IMR-90 (cell line): ENCODE measurements around the gene PCYOX1L. TPM values are rescaled to one million over a fixed set of nuclear protein-coding genes. Genes with fewer than 3 reads are reported as not detected.
A peak's percentile ranks its signal among the peaks of the same experiment; 100 is the strongest.

Experiments
- ATAC-seq: fragments of 200-7000 bp; cut with Tn5 transposase; 2 replicates; pipeline ENCODE4 v1.9.1; 2020; ENCODE audit warnings: low read depth, mild to moderate bottlenecking, moderate library complexity
- BruUV-seq: library from RNA; stranded (reverse); fragments of 400-500 nt; replicated peaks from 2 replicates; lab custom pipeline; 2021; lab: Mats Ljungman, UMichigan
- CTCF ChIA-PET: fragments of 300-600 bp; formaldehyde crosslinking; extraction: SDS; loops from one replicate; lab custom pipeline; 2021; ENCODE audit warnings: antibody characterized with exemption; lab: Yijun Ruan, JAX
- POLR2A ChIA-PET: fragments of 300-600 bp; sonication (Branson Sonifier 250); formaldehyde crosslinking; loops from one replicate; lab custom pipeline; 2022; ENCODE audit warnings: antibody characterized with exemption; ENCODE audit not compliant: unreplicated experiment; lab: Charles Lee
- DNase-seq: peaks from one replicate; pipeline ENCODE4 v3.0.0; 2013
- H2AFZ ChIP-seq: replicated peaks from 2 replicates; pipeline ENCODE3; 2013; ENCODE audit warnings: low read length, mild to moderate bottlenecking; ENCODE audit not compliant: poor library complexity
- H2AK5ac ChIP-seq: 2 replicates; pipeline ENCODE4 v1.6.1; 2013; ENCODE audit warnings: low read depth, low read length, inconsistent platforms
- H2AK9ac ChIP-seq: replicated peaks from 2 replicates; pipeline ENCODE3; 2013; ENCODE audit warnings: mild to moderate bottlenecking, low read depth, low read length, moderate library complexity; ENCODE audit not compliant: poor library complexity
- H2BK120ac ChIP-seq: 2 replicates; pipeline ENCODE4 v1.6.1; 2013; ENCODE audit warnings: low read depth, low read length, inconsistent platforms
- H2BK15ac ChIP-seq: 3 replicates; pipeline ENCODE4 v1.6.1; 2013; ENCODE audit warnings: low read depth, low read length, inconsistent platforms
- H2BK20ac ChIP-seq: 2 replicates; pipeline ENCODE4 v1.6.1; 2013; ENCODE audit warnings: low read depth, mild to moderate bottlenecking, inconsistent platforms, low read length, moderate library complexity
- H2BK5ac ChIP-seq: 2 replicates; pipeline ENCODE4 v1.6.1; 2013; ENCODE audit warnings: mild to moderate bottlenecking, low read depth, low read length, inconsistent platforms; ENCODE audit not compliant: poor library complexity, severe bottlenecking
- H3K14ac ChIP-seq: replicated peaks from 2 replicates; pipeline ENCODE4 v1.6.1; 2013; ENCODE audit warnings: low read depth, low read length, inconsistent platforms
- H3K18ac ChIP-seq: 2 replicates; pipeline ENCODE4 v1.6.1; 2013; ENCODE audit warnings: low read depth, low read length, control low read depth
- H3K23ac ChIP-seq: 2 replicates; pipeline ENCODE4 v1.6.1; 2013; ENCODE audit warnings: low read depth, low read length, inconsistent platforms
- H3K27ac ChIP-seq: 2 replicates; pipeline ENCODE4 v1.5.1; 2013; ENCODE audit warnings: mild to moderate bottlenecking, control low read depth, low read length; ENCODE audit not compliant: insufficient read depth
- H3K27me3 ChIP-seq: 2 replicates; pipeline ENCODE4 v1.6.1; 2013; ENCODE audit warnings: low read length; ENCODE audit not compliant: control insufficient read depth, insufficient read depth
- H3K36me3 ChIP-seq: 2 replicates; pipeline ENCODE4 v1.6.1; 2013; ENCODE audit warnings: low read length, mixed read lengths; ENCODE audit not compliant: control insufficient read depth, insufficient read depth
- H3K4ac ChIP-seq: 2 replicates; pipeline ENCODE4 v1.6.1; 2013; ENCODE audit warnings: low read depth, low read length, inconsistent platforms
- H3K4me1 ChIP-seq: 2 replicates; pipeline ENCODE4 v1.6.1; 2013; ENCODE audit warnings: low read length, mixed read lengths; ENCODE audit not compliant: control insufficient read depth, insufficient read depth
- H3K4me2 ChIP-seq: 2 replicates; pipeline ENCODE4 v1.6.1; 2013; ENCODE audit warnings: low read depth, mild to moderate bottlenecking, control low read depth, low read length, moderate library complexity
- H3K4me3 ChIP-seq: 2 replicates; pipeline ENCODE4 v1.5.1; 2013; ENCODE audit warnings: low read depth, mild to moderate bottlenecking, control low read depth, low read length, moderate library complexity; ENCODE audit not compliant: insufficient read depth
- H3K56ac ChIP-seq: 2 replicates; pipeline ENCODE4 v1.6.1; 2013; ENCODE audit warnings: low read length, inconsistent platforms; ENCODE audit not compliant: insufficient read depth; ENCODE audit errors: extremely low read depth
- H3K79me1 ChIP-seq, 2 experiments: 2 replicates each; pipeline ENCODE4 v1.6.1; 2013; ENCODE audit warnings: low read length in 2 of 2, inconsistent platforms in 1 of 2, low read depth in 1 of 2
- H3K9ac ChIP-seq: 2 replicates; pipeline ENCODE4 v1.6.1; 2013; ENCODE audit warnings: low read depth, low read length, control low read depth
- H3K9me1 ChIP-seq: 2 replicates; pipeline ENCODE4 v1.6.1; 2013; ENCODE audit warnings: low read length, inconsistent platforms; ENCODE audit not compliant: insufficient read depth
- H3K9me3 ChIP-seq: 2 replicates; pipeline ENCODE4 v1.6.1; 2013; ENCODE audit warnings: low read length; ENCODE audit not compliant: control insufficient read depth, insufficient read depth
- H4K20me1 ChIP-seq: 2 replicates; pipeline ENCODE4 v1.6.1; 2013; ENCODE audit warnings: low read length, inconsistent platforms; ENCODE audit not compliant: insufficient read depth
- H4K5ac ChIP-seq: 2 replicates; pipeline ENCODE4 v1.6.1; 2013; ENCODE audit warnings: mild to moderate bottlenecking, low read depth, low read length, control low read depth
- H4K8ac ChIP-seq, 2 experiments: 2 replicates each; pipeline ENCODE4 v1.6.1; 2013; ENCODE audit warnings: low read depth in 2 of 2, low read length in 2 of 2, control low read depth in 1 of 2, inconsistent platforms in 1 of 2
- H4K91ac ChIP-seq: 2 replicates; pipeline ENCODE4 v1.6.1; 2013; ENCODE audit warnings: low read depth, low read length, inconsistent platforms; ENCODE audit not compliant: insufficient read depth
- MAFK ChIP-seq: IDR thresholded peaks from 2 replicates; pipeline ENCODE4 v1.6.1; 2012; ENCODE audit warnings: low read depth, low read length, improper control_type of control experiment
- RAD21 ChIP-seq: IDR thresholded peaks from 2 replicates; pipeline ENCODE4 v1.6.1; 2012; ENCODE audit warnings: low read length, improper control_type of control experiment
- SMC3 ChIP-seq: fragments of 150-350 bp; IDR thresholded peaks from 2 replicates; pipeline ENCODE4 v1.6.1; 2016; ENCODE audit warnings: low read depth, mild to moderate bottlenecking, antibody characterized with exemption, low read length, moderate library complexity
- WGBS, 2 experiments: methylation state at CpG; one replicate each; pipeline versions ENCODE4 v1.1.5 to v1.1.7; 2013; ENCODE audit warnings: missing lambda C conversion rate in 2 of 2; ENCODE audit not compliant: insufficient read length in 1 of 2; ENCODE audit errors: extremely low coverage in 2 of 2; 5-methylcytosine and 5-hydroxymethylcytosine counted together
- dilution Hi-C: fragments of 300-500 bp; cut with HindIII; formaldehyde crosslinking; loops from one replicate; pipeline ENCODE4 v1.14.3; 2018; ENCODE audit warnings: low sequenced_read_pairs; ENCODE audit not compliant: unreplicated experiment
- in situ Hi-C: fragments of 300-500 bp; cut with MboI; formaldehyde crosslinking; loops from 3 replicates; pipeline ENCODE4 v1.14.3; 2019; ENCODE audit warnings: low sequenced_read_pairs, inconsistent platforms, mixed read lengths
- intact Hi-C: fragments of 100-400 bp; cut with micrococcal nuclease; formaldehyde crosslinking; loops from 2 replicates; pipeline ENCODE4 v1.10.0; 2022
- polyA plus RNA-seq, 3 experiments: library from polyadenylated mRNA; depleted of rRNA; stranded (reverse); fragments of >200 nt; gene quantifications; 2 replicates each; pipeline ENCODE4 v1.2.3, GENCODE V29; 2012; ENCODE audit warnings: low replicate concordance in 1 of 3
- total RNA-seq: library from RNA; depleted of rRNA; stranded (reverse); fragments of >200 nt; gene quantifications from 2 replicates; pipeline ENCODE4 v1.2.3, GENCODE V29; 2012
- TF ChIP-seq, protein P1 (sequence below): conservative IDR thresholded peaks from 2 replicates; pipeline ENCODE4 v1.5.1; 2012; ENCODE audit warnings: mild to moderate bottlenecking, low read depth, low read length, improper control_type of control experiment

The PCYOX1L gene
- total and polyA plus RNA-seq, 2 of the 4 experiments (the other 2 are of a cell fraction) = 7.0 to 14.3 TPM

DNA sequence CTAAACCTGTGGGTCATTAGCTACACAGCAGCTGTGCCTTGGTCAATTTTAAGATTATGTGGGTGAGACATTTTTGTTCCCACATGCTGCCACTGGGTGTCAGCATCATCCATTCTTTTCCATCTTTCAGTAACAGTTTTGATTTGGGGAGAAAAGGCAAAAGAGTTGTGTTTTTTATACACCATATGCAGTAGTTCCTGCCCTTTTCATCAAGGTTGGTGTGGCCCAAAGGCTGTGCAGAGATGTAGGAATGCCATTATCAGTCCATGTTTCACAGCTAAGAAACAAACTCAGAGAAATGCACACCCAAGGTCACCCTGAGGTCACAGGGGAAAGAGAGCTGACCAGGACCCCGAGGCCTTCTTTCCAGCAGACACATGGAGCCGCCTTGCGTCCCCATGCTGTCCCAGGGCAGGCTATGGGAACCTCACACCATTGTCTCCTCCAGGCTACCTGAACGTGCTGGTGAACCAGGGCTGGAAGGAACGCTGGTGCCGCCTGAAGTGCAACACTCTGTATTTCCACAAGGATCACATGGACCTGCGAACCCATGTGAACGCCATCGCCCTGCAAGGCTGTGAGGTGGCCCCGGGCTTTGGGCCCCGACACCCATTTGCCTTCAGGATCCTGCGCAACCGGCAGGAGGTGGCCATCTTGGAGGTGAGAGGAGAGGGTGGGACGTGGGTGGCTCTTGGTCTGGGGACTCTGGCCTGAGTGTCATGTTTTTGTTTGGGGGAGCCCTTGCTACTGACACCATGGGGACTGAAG lies 40.4 kb upstream of the PCYOX1L start:
- 0 out of 2 replicates have a peak overlapping the region, but pooled peaks have one; percentile 4 for H3K27ac ChIP-seq
- TF ChIP-seq, protein P1, sequence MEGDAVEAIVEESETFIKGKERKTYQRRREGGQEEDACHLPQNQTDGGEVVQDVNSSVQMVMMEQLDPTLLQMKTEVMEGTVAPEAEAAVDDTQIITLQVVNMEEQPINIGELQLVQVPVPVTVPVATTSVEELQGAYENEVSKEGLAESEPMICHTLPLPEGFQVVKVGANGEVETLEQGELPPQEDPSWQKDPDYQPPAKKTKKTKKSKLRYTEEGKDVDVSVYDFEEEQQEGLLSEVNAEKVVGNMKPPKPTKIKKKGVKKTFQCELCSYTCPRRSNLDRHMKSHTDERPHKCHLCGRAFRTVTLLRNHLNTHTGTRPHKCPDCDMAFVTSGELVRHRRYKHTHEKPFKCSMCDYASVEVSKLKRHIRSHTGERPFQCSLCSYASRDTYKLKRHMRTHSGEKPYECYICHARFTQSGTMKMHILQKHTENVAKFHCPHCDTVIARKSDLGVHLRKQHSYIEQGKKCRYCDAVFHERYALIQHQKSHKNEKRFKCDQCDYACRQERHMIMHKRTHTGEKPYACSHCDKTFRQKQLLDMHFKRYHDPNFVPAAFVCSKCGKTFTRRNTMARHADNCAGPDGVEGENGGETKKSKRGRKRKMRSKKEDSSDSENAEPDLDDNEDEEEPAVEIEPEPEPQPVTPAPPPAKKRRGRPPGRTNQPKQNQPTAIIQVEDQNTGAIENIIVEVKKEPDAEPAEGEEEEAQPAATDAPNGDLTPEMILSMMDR = peak; percentile 77
- TF ChIP-seq RAD21 (peak; percentile 76), MAFK (no peak), SMC3 (peak; percentile 69)
- in situ Hi-C loops = no loop called here
- peak overlapping the region; percentile 79 for H2AFZ ChIP-seq
- no peak overlapping the region for H2BK20ac ChIP-seq
- H4K91ac ChIP-seq = no peak overlapping the region
- H4K8ac ChIP-seq = peak overlapping the region in 1 of 2 experiments; percentile 90; a peak in 2 of 4 replicates
- H3K4me3 ChIP-seq = no peak overlapping the region
- H3K36me3 ChIP-seq = no peaks in the 10 kb centered on the region
- dilution Hi-C loops = no loop called here
- peak overlapping the region; percentile 74 for H2AK9ac ChIP-seq
- H3K56ac ChIP-seq = no peak overlapping the region
- no TSS peak for BruUV-seq
- no peaks in the 10 kb centered on the region for H4K20me1 ChIP-seq
- no peak overlapping the region for H3K9ac ChIP-seq
- H2AK5ac ChIP-seq = peak overlapping the region; percentile 47; the same call in 1 of the 2 replicates
- peak; percentile 56 for ATAC-seq
- ChIA-PET POLR2A (no interaction called here), CTCF (interaction anchor here (0.5 to 1.4 kb wide), 6 partner anchors 10 to 301 kb away, joined by 3 to 6 read pairs (median 4); no protein-coding TSS in a partner anchor)
- no peak overlapping the region for H3K23ac ChIP-seq
- 0 out of 2 replicates have a peak overlapping the region, but pooled peaks have one; percentile 58 for H3K4ac ChIP-seq
- no peaks in the 10 kb centered on the region for H3K79me1 ChIP-seq
- H2BK5ac ChIP-seq = no peak overlapping the region
- no peaks in the 10 kb centered on the region for H3K27me3 ChIP-seq
- H4K5ac ChIP-seq = peak overlapping the region; percentile 69; the same call in 1 of the 2 replicates
- intact Hi-C loops = loop anchor here (1.0 to 2.0 kb wide), 2 partner anchors 54 to 247 kb away; no protein-coding TSS in a partner anchor
- H3K9me3 ChIP-seq = no peaks in the 10 kb centered on the region
- H3K14ac ChIP-seq = no peak overlapping the region
- H2BK120ac ChIP-seq = 0 out of 2 replicates have a peak overlapping the region, but pooled peaks have one; percentile 2
- no peak overlapping the region for H2BK15ac ChIP-seq
- 67% methylated on average over 4 of the region's 14 CpGs; no CpG with 5 or more reads in 1 of the 2 experiments for WGBS, 2 experiments
- H3K18ac ChIP-seq = no peak overlapping the region
- no peak overlapping the region for H3K4me2 ChIP-seq
- peak; percentile 58 for DNase-seq
- peaks cover 6% of the 10 kb centered on the region for H3K4me1 ChIP-seq
- peaks cover 20% of the 10 kb centered on the region for H3K9me1 ChIP-seq
